HK-2 (cell line): ENCODE results near the gene TRPM4.
A peak's percentile ranks its signal among the peaks of the same experiment; 100 is the strongest.
"Not testable (repeated sequence)": the region's sequence is repeated elsewhere in the genome, so short reads cannot be mapped to it uniquely, and the experiment has no call there.

ENCODE experiments used
- DNase-seq: peaks from one replicate; pipeline ENCODE4 v3.0.0-alpha.2; 2018; ENCODE audit not compliant: unreplicated experiment

The TRPM4 gene

DNA sequence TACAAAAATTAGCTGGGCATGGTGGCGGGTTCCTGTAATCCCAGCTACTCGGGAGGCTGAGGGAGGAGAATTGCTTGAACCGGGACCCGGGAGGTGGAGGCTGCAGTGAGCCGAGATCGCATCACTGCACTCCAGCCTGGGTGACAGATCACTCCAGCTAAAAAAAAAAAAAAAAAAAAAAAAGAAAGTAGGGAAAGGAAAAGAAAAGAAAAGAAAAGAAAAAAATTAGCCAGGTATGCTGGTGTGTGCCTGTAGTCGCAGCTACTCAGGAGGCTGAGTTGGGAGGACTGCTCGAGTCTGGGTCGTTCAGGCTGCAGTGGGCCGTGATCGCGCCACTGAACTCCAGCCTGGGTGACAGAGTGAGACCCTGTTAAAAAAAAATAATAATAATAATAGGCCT, 30.4 kb upstream of the TRPM4 start:
- not testable (repeated sequence) for DNase-seq

DNA sequence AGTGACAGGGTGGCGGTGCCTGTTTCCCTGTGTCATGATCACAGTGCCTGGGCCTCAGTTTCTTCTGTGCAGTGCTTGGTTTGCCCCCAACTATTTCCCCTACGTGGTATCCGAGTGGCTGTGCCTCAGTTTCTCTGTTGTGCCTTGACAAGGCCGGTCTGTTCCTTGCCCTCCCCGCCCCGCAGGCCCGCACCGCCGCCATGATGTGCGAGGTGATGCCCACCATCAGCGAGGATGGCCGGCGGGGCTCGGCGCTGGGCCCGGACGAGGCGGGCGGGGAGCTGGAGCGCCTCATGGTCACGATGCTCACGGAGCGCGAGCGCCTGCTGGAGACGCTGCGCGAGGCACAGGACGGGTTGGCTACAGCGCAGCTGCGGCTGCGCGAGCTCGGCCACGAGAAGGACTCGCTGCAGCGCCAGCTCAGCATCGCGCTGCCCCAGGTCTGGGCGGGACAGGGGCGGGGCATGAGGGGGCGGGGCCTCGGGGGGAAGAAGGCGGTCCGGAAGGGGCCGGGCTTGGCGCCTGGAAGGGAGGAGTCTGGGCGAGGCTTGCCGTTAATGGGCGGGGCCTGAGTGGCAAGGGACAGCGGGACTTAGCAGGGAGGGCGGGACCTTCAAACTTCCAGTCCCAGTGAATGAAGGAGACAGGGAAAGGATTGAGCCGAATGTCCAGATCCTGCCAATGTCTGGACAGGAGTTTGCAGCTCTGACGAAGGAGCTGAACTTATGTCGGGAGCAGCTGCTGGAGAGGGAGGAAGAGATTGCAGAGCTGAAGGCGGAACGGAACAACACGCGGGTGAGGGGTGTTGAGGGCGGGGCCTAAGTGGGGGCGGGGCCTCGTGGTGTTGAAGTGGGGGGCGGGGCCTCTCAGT, 29.7 kb upstream of the TRPM4 start:
- DNase-seq, result peak; percentile 98

- no peak for DNase-seq
Measured at GRCh38 chr19:49128545-49129237, 28.9 kb upstream of the TRPM4 start.

- DNase-seq, result no peak
Measured at GRCh38 chr19:49129238-49129583, 28.4 kb upstream of the TRPM4 start.

DNA sequence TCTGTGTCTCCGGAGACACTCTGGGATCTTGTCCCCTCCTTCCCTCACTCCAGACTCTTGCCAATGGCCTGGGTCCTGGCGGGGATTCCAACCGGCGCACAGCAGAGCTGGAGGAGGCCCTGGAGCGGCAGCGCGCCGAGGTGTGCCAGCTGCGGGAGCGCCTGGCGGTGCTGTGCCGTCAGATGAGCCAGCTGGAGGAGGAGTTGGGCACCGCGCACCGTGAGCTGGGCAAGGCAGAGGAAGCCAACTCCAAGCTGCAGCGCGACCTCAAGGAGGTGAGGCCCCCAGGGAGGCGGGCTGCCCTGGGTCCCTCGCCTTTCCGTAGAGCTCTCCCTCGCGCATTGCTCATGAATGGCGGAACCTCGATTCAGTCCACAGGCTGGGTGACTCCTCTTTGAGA, 27.3 kb upstream of the TRPM4 start:
- no peak for DNase-seq

DNA sequence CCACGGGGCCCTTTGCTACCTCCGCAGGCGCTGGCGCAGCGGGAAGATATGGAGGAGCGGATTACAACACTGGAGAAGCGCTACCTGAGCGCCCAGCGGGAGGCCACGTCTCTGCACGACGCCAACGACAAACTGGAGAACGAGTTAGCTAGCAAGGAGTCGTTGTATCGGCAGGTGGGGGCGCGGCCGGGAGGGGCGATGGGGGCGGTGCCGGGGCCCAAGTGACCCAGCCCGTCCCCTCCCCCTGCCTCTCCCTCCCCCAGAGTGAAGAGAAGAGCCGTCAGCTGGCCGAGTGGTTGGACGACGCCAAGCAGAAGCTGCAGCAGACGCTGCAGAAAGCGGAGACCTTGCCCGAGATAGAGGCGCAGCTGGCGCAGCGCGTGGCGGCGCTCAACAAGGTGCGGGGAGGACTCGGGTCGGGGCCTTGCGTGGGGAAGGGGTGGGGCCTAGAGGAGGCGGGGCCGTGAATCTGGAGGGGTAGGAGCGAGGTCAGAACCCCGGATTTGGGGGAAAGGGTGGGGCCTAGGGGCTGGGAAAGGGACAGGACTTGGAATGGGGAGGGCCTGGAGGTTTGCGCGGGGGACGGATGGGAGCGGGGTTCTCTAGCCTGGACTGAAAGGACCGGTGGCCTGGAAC, 24.5 kb upstream of the TRPM4 start:
- no peak for DNase-seq

- DNase-seq, result no peak
Measured at GRCh38 chr19:49133621-49134454, 23.8 kb upstream of the TRPM4 start.

GRCh38 chr19:49135686-49136085, 21.9 kb upstream of the TRPM4 start:
- no peak for DNase-seq

- no peak for DNase-seq
Measured at GRCh38 chr19:49136771-49137171, 20.8 kb upstream of the TRPM4 start.

GRCh38 chr19:49140951-49141350, 16.6 kb upstream of the TRPM4 start:
- no peak for DNase-seq

DNA sequence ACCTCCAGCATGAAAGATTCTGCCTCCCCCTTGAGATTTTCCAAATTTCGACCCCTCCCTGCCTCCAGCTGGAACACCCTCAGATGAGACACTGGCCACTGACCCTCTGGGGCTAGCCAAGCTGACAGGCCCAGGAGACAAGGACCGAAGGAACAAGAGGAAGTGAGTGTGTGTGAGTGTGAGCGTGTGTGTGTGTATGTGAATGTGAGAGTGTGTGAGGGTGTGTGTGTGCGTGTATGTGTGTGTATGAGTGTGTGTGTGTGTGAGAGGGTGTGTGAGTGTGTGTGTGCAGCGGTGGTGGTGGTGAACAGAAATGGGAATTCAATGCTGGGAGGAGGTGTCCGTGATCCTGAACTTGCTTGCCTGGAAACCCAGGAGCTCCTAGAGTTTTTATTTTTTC, 16.2 kb upstream of the TRPM4 start:
- DNase-seq, result no peak

- DNase-seq, result no peak
Measured at GRCh38 chr19:49142866-49143335, 14.7 kb upstream of the TRPM4 start.

DNA sequence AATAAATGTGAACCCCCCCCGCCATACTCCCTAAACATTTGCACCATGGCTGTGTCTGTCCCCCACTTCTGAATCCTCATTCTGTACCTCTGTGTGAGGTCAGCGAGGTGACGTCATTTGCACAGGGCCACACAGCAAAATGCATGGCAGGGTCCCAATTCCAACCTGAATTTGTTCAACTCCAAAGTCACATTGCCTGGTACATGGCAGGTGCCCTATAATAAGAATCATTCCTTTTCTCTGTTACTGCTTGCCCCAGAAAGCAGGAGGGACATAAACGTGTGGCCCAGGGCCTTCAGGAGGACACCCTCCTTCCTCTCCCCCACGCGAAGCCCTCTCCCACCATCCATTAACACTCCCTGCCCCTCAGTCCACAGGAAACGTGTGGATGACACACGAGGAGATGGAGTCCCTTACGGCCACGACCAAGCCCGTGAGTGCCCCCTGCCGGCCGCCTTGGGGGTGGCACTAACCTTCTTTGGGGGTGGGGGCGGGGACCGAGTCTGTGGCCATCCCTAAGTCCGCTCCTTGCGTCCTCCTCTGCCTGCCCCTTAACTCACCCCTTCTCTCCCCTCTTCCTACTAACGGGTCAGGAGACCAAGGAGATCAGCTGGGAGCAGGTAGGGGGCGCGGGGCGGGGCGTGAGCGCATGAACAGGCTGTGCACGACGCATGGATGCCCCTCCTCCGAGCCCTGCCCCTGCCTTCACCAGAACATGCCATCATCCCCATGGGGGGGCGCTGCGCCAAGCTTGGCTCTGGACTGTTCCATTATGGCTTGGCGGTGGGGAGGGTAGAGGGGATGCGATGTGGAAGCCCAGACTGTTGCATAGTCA, 11.8 kb upstream of the TRPM4 start:
- DNase-seq, result peak; percentile 63

GRCh38 chr19:49146408-49146770, 11.2 kb upstream of the TRPM4 start:
- not testable (repeated sequence) for DNase-seq

DNA sequence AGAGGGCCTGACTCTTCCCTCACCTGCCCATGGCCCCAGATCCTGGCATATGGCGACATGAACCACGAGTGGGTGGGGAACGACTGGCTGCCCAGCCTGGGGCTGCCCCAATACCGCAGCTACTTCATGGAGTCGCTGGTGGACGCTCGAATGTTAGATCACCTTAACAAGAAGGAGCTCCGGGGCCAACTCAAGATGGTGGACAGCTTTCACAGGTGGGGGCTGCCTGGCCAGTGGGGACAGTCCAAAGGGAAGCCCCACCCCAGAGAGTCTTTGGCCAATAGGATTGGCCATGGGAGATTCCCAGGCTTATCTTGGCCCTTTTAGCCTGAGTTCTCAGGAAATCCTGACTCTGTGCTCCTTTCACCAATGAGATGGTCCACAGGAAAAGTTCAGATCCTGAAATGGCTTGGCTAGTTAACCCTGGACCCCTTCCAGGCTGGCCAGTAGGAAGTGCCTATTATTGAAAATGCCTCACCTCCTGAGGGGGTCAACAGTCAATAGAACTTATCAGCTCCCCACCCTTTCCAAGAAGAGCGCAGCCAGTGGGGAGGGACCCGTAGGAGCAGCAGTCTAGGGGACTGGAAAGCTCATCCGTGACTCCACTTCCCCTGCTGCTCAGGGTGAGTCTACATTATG, 9.4 kb upstream of the TRPM4 start:
- DNase-seq, result no peak

DNA sequence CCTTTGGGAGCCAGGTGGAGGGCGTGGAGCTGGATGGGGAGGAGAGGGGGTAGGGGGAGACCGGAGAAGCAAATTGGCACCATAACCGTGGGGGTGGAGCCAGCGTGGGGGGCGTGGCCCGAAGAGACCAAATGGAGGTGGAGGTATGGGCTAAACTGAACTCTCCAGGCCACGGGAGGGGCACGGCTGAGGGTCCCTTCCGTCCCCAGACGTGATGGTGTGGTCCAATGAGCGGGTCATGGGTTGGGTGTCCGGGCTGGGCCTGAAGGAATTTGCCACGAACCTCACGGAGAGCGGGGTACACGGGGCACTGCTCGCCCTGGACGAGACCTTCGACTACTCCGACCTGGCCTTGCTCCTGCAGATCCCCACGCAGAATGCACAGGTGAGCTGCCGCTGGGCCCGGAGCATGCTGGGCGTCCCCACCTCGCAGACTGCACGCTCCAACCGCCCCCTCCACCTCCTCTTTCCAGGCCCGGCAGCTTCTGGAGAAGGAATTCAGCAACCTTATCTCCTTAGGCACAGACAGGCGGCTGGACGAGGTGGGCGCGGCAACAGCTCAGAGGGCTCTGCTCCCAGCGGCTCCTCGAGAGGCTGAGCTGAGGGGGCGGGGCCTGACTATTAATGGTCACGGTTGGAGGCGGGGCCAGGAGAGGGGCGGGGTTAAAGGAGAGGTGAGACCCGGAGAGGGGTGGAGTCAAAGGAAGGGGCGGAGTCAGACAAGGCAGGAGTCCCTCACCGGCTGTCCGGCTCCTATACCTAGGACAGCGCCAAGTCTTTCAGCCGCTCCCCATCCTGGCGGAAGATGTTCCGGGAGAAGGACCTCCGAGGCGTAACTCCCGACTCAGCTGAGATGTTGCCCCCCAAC, 8.6 kb upstream of the TRPM4 start:
- peak; percentile 99 for DNase-seq

DNA sequence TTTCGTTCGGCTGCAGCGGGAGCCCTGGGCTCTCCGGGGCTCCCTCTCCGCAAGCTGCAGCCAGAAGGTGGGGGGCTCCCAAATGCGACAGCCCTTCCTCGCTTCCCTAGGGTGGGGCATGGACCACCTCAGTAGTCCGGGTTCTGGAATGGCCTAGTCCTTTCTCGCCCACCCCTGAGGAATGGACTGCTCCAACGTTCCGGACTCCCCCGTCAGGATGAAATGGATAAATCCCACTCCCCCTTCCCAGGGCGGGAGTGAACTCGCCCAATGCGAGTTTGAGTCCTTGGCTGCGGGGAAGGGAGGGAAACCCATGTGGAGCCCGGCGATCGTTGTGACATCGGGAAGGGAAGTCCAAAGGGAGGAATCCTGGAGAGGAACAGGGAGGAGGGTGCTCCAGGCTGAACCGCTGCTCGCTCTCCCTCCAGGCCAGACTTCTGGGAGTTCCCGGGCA, 7.9 kb upstream of the TRPM4 start:
- DNase-seq, result peak; percentile 70

- DNase-seq, result peak; percentile 87
Measured at GRCh38 chr19:49150106-49150943, 7.3 kb upstream of the TRPM4 start.

GRCh38 chr19:49150944-49151243, 6.7 kb upstream of the TRPM4 start:
- DNase-seq, result no peak
